ENCODE measurements around the gene ABCC5.

DNA sequence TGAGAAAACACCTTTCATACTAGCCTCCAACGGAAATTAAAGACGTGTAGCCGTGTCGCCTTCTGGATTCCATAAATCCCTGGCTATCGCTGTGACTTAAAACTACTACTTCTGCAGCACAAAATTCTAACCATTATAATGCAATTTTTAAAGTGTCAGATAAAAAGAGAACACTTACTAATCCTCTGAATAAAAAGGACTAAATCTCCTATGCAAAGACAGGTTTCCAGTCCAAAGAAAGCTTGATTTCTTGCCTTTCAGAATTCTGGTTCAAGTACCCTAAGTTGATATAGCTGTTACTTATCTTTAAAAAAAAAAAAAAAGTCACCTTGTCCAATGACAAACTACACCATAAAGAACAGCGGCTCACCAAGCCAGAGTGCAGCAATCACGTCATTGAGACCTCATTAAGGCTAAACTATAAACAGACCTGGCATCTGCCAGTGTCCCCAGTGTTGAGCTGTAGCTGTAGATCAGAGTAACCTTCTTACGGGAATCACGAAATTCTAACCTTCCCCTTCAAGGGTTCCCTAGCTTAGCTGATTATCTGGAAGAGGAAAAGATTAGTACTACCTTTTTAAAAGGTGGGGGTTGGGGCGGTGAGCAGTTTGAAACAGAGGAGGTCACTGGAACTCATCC, 2.2 kb downstream of the ABCC5 start:
- TF ChIP-seq, protein P1, sequence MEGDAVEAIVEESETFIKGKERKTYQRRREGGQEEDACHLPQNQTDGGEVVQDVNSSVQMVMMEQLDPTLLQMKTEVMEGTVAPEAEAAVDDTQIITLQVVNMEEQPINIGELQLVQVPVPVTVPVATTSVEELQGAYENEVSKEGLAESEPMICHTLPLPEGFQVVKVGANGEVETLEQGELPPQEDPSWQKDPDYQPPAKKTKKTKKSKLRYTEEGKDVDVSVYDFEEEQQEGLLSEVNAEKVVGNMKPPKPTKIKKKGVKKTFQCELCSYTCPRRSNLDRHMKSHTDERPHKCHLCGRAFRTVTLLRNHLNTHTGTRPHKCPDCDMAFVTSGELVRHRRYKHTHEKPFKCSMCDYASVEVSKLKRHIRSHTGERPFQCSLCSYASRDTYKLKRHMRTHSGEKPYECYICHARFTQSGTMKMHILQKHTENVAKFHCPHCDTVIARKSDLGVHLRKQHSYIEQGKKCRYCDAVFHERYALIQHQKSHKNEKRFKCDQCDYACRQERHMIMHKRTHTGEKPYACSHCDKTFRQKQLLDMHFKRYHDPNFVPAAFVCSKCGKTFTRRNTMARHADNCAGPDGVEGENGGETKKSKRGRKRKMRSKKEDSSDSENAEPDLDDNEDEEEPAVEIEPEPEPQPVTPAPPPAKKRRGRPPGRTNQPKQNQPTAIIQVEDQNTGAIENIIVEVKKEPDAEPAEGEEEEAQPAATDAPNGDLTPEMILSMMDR (IDR thresholded peaks at IDR 0.05) = no peak
- peak in 1 of 4 donors; percentile 17 for TF ChIP-seq POLR2AphosphoS5 (IDR thresholded peaks at IDR 0.05)
